Testis (tissue), 3 donors: Measurements from ENCODE around the gene GREB1. TPM values are rescaled to one million over a fixed set of nuclear protein-coding genes. Genes with fewer than 3 reads are reported as not detected.

Experiments used
- DNase-seq: peaks from one replicate; pipeline ENCODE4 v3.0.0-alpha.2; 2019
- H3K27ac ChIP-seq, 2 donors: fragments of 200-600 bp; sonication (generic); one replicate each; pipeline ENCODE4 v1.5.1; 2019
- H3K27me3 ChIP-seq: fragments of 200-600 bp; sonication (generic); one replicate; pipeline ENCODE4 v1.5.1; 2019
- H3K36me3 ChIP-seq: fragments of 200-600 bp; sonication (generic); one replicate; pipeline ENCODE4 v1.5.1; 2017; ENCODE audit warnings: low read depth; ENCODE audit errors: missing control alignments
- H3K4me1 ChIP-seq: fragments of 200-600 bp; sonication (generic); one replicate; pipeline ENCODE4 v1.5.1; 2019
- H3K4me3 ChIP-seq, 2 donors: fragments of 200-600 bp; sonication (generic); one replicate each; pipeline ENCODE4 v1.5.1; 2017 to 2019
- H3K9me3 ChIP-seq: fragments of 200-600 bp; sonication (generic); one replicate; pipeline ENCODE4 v1.5.1; 2017
- POLR2A ChIP-seq: fragments of 450-650 bp; IDR thresholded peaks from one replicate; pipeline ENCODE4 v1.6.1; 2017; ENCODE audit warnings: antibody characterized with exemption, mild to moderate bottlenecking, moderate library complexity
- WGBS, 2 donors: methylation state at CpG; one replicate each; pipeline ENCODE4 v1.1.5; 2018; 5-methylcytosine and 5-hydroxymethylcytosine counted together
- intact Hi-C: fragments of 100-400 bp; cut with DNase I; formaldehyde crosslinking; loops from one replicate; pipeline ENCODE4 v1.15.1; 2023; ENCODE audit warnings: low total_unique reads
- polyA plus RNA-seq: library from polyadenylated mRNA; stranded (reverse); fragments of 350-450 nt; fragmentation: Illumina TruSeq; extraction: RNeasy Lipid Tissue Mini Kit (QIAGEN cat#74804); gene quantifications from one replicate; pipeline ENCODE4 v1.2.3, GENCODE V29; 2014; ENCODE audit warnings: low read depth, low replicate concordance; ENCODE audit not compliant: insufficient read depth
- total RNA-seq, 2 donors: library from RNA; depleted of rRNA; stranded (reverse); fragments of >200 nt; gene quantifications; one replicate each; pipeline ENCODE4 v1.2.3, GENCODE V29; 2016
- TF ChIP-seq, protein P1 (sequence below), 3 experiments: fragments of 450-650 bp in 2 of 3; fragments of 200-600 bp in 1 of 3; sonication (generic) in 1 of 3; IDR thresholded peaks; one replicate each; pipeline ENCODE4 v1.5.1; 2016 to 2019; ENCODE audit warnings: antibody characterized with exemption in 3 of 3, mild to moderate bottlenecking in 2 of 3, moderate library complexity in 1 of 3

GREB1 gene
- total and polyA plus RNA-seq, 3 donors from 2014 or later = 29.8 to 136 (median 91.0) TPM

DNA sequence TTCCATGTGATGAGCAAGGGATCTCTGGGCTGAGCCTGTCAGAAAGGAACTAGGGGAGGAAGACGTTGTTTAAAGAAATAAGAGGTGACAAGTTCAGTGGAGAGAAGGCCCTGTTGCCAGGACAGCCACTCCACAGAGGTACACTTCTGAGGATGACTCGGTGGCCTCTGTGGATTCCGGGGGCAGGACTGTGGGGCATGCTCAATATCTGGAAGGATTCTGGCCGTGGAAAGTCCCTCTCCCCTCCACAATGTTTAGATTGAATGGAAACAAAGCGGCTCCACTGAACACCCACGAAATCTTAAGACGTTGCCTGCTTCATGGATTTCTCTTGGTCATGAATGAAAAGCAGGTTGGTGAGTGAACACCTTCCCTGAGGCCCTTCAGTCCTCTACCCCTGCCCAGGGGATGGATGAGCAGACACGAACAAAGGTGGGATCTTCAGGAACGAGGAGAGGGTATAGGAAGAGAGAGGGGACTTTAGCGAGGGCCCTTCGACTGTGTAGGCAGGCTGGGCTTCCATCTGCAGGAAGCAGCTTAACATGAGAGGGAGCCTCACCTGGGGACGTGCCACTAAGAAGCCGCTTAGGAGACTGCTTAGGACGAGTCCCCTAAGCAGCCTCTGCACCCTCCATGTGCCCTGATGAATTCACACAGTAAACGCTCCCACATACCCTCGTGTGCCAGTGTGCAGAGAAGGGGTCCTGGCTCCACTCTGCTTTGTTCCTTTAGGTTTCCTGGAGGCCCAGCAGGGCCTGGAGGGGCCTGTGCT, 134.2 kb downstream of the GREB1 start:
- WGBS, 2 donors = 79 to 84% methylated on average over 16 of the region's 16 CpGs
- no peaks in the 10 kb centered on the region for H3K9me3 ChIP-seq
- no peak overlapping the region for H3K27ac ChIP-seq
- intact Hi-C loops = no loop called here
- no peak for DNase-seq
- no peaks in the 10 kb centered on the region for H3K4me1 ChIP-seq
- no peak for TF ChIP-seq POLR2A
- no peaks in the 10 kb centered on the region for H3K27me3 ChIP-seq
- no peak overlapping the region for H3K4me3 ChIP-seq
- no peaks in the 10 kb centered on the region for H3K36me3 ChIP-seq

DNA sequence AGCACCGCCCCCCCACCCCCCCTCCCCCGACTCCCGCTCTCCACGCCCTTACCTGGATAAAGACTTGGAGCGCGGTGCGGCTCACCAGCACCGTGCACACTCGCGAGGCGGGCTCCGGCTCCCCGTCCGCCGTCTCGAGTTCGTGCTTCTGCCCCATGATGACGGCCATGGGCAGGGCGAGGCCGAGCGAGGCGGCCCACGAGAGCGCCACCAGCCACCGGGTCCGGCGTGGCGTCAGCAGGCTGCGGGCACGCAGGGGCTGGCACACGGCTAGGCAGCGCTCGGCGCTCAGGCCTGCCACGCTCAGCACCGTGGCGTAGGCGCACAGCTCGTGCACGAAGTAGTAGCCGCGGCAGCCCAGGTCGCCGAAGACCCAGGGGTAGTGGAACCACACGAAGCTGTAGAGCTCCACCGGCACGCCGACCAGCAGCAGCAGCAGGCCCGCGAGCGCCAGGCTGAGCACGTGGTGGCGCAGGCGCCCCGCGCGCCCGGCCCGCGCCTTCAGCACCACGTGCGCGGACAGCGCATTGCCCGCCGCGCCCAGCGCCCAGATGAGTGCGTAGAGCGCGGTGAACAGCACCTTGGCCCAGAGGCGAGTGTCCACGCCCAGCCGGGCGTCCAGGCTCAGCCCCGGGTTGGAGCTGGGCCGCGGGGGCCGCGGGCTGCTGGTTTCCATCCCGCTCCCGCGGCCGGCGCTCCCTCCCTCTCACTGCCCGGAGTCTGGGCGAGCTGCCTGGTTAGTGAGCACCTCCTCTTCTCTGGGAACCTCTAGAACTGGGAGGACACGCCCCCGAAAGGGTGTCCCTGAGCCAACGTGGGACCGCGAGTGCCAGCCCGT, 135.8 kb downstream of the GREB1 start, which contains the start of gene NTSR2:
Gene NTSR2, minus strand, starts transcription at position 742 of the 838 bp plus-strand sequence. Its CDS starts 66 bp downstream, at position 676.
- no peaks in the 10 kb centered on the region for H3K36me3 ChIP-seq
- peak; percentile 80 for DNase-seq
- H3K4me3 ChIP-seq = peak within 1 kb of the TSS; percentile 14 to 18
- H3K4me1 ChIP-seq = no peaks in the 10 kb centered on the region
- 0 to 15% methylated on average over 1 to 70 of the region's 93 CpGs for WGBS, 2 donors
- TF ChIP-seq, protein P1, sequence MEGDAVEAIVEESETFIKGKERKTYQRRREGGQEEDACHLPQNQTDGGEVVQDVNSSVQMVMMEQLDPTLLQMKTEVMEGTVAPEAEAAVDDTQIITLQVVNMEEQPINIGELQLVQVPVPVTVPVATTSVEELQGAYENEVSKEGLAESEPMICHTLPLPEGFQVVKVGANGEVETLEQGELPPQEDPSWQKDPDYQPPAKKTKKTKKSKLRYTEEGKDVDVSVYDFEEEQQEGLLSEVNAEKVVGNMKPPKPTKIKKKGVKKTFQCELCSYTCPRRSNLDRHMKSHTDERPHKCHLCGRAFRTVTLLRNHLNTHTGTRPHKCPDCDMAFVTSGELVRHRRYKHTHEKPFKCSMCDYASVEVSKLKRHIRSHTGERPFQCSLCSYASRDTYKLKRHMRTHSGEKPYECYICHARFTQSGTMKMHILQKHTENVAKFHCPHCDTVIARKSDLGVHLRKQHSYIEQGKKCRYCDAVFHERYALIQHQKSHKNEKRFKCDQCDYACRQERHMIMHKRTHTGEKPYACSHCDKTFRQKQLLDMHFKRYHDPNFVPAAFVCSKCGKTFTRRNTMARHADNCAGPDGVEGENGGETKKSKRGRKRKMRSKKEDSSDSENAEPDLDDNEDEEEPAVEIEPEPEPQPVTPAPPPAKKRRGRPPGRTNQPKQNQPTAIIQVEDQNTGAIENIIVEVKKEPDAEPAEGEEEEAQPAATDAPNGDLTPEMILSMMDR (IDR thresholded peaks at IDR 0.05) = no peak
- TF ChIP-seq POLR2A = no peak
- H3K27me3 ChIP-seq = no peaks in the 10 kb centered on the region
- intact Hi-C loops = no loop called here
- H3K27ac ChIP-seq = no peak within 1 kb of the TSS
- H3K9me3 ChIP-seq = no peaks in the 10 kb centered on the region

DNA sequence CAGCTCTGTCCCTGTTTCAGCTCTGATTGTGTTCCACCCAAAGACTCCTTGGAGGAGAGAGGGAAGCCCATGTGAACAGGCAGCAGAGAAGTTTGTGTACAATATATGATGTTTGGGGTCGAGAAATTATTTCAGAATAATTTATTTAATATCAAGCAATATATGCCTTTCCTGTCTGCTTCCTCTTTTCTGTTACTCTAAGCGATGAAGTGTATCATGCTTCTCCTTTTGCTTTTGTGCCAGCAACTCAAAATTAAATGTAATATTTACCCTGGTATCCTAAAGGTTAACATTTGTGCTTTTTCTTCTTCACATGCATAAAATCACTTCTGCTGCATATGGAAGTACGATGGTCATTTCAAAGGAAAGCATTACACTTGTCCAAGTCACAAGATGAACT, 138.6 kb downstream of the GREB1 start:
- intact Hi-C loops = no loop called here
- 72 to 77% methylated on average over 3 of the region's 3 CpGs for WGBS, 2 donors
- DNase-seq = no peak

DNA sequence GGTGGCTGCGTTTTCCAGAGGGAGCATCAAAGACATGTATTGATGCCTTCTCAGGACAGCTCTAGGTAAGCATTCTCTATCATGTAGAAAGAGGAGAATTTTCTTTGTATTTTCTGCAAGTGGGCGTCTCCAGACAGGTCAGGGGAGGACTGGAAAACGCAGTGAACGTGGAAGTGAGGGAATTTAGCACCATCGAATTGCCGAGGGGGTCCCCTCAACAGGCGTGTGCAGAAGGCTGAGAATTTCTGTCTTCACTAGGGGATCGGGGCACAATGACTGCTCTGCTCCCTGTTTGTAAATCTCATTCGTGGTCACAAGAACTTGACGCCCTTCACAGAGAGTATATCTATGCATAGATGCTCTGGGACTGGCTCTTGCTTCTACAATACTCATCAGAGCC, 141.1 kb downstream of the GREB1 start:
- Histone ChIP-seq H3K27ac (no peak overlapping the region), H3K27me3 (no peaks in the 10 kb centered on the region), H3K4me1 (peaks cover 12% of the 10 kb centered on the region), H3K36me3 (no peaks in the 10 kb centered on the region), H3K9me3 (no peaks in the 10 kb centered on the region), H3K4me3 (no peak overlapping the region)
- 77 to 90% methylated on average over 10 of the region's 10 CpGs for WGBS, 2 donors
- intact Hi-C loops = no loop called here
- no peak for TF ChIP-seq POLR2A
- TF ChIP-seq, protein P1 (IDR thresholded peaks at IDR 0.05) = no peak
- peak; percentile 1 for DNase-seq

More for the DNA sequence above, 138.6 kb downstream of the GREB1 start:
- H3K36me3 ChIP-seq = no peaks in the 10 kb centered on the region
- no peak overlapping the region for H3K27ac ChIP-seq
- no peaks in the 10 kb centered on the region for H3K9me3 ChIP-seq
- TF ChIP-seq, protein P1 (IDR thresholded peaks at IDR 0.05) = no peak
- TF ChIP-seq POLR2A = no peak
- H3K27me3 ChIP-seq = no peaks in the 10 kb centered on the region
- H3K4me3 ChIP-seq = no peak overlapping the region
- H3K4me1 ChIP-seq = peaks cover 6% of the 10 kb centered on the region

DNA sequence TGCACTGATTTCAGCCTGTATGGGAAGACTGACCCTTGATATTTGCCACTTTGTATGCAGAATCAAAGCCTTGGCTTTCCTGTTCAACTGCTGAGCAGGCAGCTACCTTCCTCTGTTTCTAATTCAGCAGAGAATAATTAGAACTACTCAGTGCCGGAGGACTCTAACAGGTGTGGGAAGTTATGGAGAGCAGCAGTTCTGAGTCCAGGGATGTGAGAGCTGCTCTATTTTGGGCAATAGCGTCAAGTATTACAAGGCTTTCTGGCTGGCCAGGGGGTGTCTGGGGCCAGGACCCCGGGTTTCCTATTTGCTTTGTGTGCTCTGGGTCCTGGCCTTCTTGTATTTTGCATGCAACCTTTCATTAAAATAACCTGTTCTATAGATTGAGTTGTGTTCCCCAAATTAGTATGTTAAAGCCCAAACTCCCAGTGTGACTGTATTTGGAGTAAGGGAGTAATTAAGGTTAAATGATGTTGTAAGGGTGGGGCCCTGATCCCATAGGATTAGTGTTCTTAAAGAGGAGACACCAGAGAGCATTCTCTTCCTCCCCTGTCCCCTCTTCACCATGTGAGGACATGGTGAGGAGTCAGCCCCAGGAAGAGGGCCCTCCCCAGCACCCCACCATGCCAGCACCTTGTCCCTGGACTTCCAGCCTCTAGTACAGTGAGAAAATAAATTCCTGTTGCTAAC, 141.7 kb downstream of the GREB1 start:
- no peak overlapping the region for H3K27ac ChIP-seq
- DNase-seq = no peak
- H3K4me3 ChIP-seq = no peak overlapping the region
- H3K4me1 ChIP-seq = peaks cover 18% of the 10 kb centered on the region
- no peaks in the 10 kb centered on the region for H3K36me3 ChIP-seq
- no peaks in the 10 kb centered on the region for H3K27me3 ChIP-seq
- intact Hi-C loops = no loop called here
- H3K9me3 ChIP-seq = no peaks in the 10 kb centered on the region
- WGBS, 2 donors = 94% methylated on average over 3 of the region's 3 CpGs
- TF ChIP-seq, protein P1 (IDR thresholded peaks at IDR 0.05) = no peak
- no peak for TF ChIP-seq POLR2A
